Neural cell (in vitro differentiated cells): ENCODE data around the gene SCP2. TPM values are rescaled to one million over a fixed set of nuclear protein-coding genes. Genes with fewer than 3 reads are reported as not detected.

Source experiments
- H2AFZ ChIP-seq: fragments of 200-600, 300-800 bp; sonication (generic), shearing (Covaris generic); 2 replicates; pipeline ENCODE4 v1.6.0; 2014; ENCODE audit warnings: low read depth, mild to moderate bottlenecking, antibody characterized with exemption, low read length, moderate library complexity
- H3F3A ChIP-seq: fragments of 200-600 bp; shearing (Covaris generic); 2 replicates; pipeline ENCODE4 v1.6.1; 2016; ENCODE audit warnings: mild to moderate bottlenecking, moderate library complexity, mixed read lengths, antibody characterized with exemption, low read length; ENCODE audit not compliant: insufficient read depth, poor library complexity, severe bottlenecking
- H3K27ac ChIP-seq: fragments of 200-600, 300-800 bp; sonication (generic), shearing (Covaris generic); 2 replicates; pipeline ENCODE4 v1.5.1; 2014; ENCODE audit warnings: mild to moderate bottlenecking, low read length, moderate library complexity
- H3K27me3 ChIP-seq: fragments of 300-800, 200-600 bp; sonication (generic), shearing (Covaris generic); 2 replicates; pipeline ENCODE4 v1.6.0; 2014; ENCODE audit warnings: mild to moderate bottlenecking, low read depth, low read length, moderate library complexity; ENCODE audit not compliant: insufficient read depth
- H3K36me3 ChIP-seq: fragments of 300-800, 200-600 bp; sonication (generic), shearing (Covaris generic); 2 replicates; pipeline ENCODE4 v1.5.1; 2014; ENCODE audit warnings: mild to moderate bottlenecking, antibody characterized with exemption, low read length, moderate library complexity; ENCODE audit not compliant: insufficient read depth
- H3K4me2 ChIP-seq: fragments of 300-800, 200-600 bp; sonication (generic), shearing (Covaris generic); 2 replicates; pipeline ENCODE4 v1.6.0; 2014; ENCODE audit warnings: mild to moderate bottlenecking, low read length
- H3K4me3 ChIP-seq: fragments of 300-800, 200-600 bp; sonication (generic), shearing (Covaris generic); 2 replicates; pipeline ENCODE4 v1.5.1; 2014; ENCODE audit warnings: mild to moderate bottlenecking, low read length, moderate library complexity
- H3K79me2 ChIP-seq: fragments of 200-600 bp; shearing (Covaris generic); replicated peaks from 2 replicates; pipeline ENCODE4 v1.6.0; 2014; ENCODE audit warnings: mild to moderate bottlenecking, low read length, moderate library complexity; ENCODE audit not compliant: insufficient read depth
- H3K9ac ChIP-seq: fragments of 300-800, 200-600 bp; sonication (generic), shearing (Covaris generic); 2 replicates; pipeline ENCODE4 v1.6.1; 2016; ENCODE audit warnings: mild to moderate bottlenecking, low read length, mixed read lengths
- H3K9me2 ChIP-seq: fragments of 200-600 bp; shearing (Covaris generic); 2 replicates; pipeline ENCODE4 v1.6.1; 2016; ENCODE audit warnings: mild to moderate bottlenecking, low read length, mixed read lengths; ENCODE audit not compliant: insufficient read depth
- H3K9me3 ChIP-seq: fragments of 200-600, 300-800 bp; sonication (generic), shearing (Covaris generic); 2 replicates; pipeline ENCODE4 v1.6.1; 2016; ENCODE audit warnings: mild to moderate bottlenecking, mixed run types, low read length, moderate library complexity, mixed read lengths
- H4K20me1 ChIP-seq: fragments of 200-600 bp; shearing (Covaris generic); 2 replicates; pipeline ENCODE4 v1.6.1; 2016; ENCODE audit warnings: mild to moderate bottlenecking, mixed run types; ENCODE audit not compliant: insufficient read depth
- EP300 ChIP-seq: fragments of 450-650 bp; conservative IDR thresholded peaks from 2 replicates; pipeline ENCODE4 v1.6.1; 2014; ENCODE audit warnings: antibody characterized with exemption, mild to moderate bottlenecking, moderate library complexity; ENCODE audit not compliant: poor library complexity, severe bottlenecking
- EZH2 ChIP-seq: fragments of 200-600, 300-800 bp; shearing (Covaris generic), sonication (generic); IDR thresholded peaks from 2 replicates; pipeline ENCODE4 v1.6.1; 2014; ENCODE audit warnings: antibody characterized with exemption, low read length, borderline replicate concordance, mild to moderate bottlenecking; ENCODE audit not compliant: insufficient read depth, poor library complexity, severe bottlenecking
- MXI1 ChIP-seq: fragments of 450-650 bp; conservative IDR thresholded peaks from 2 replicates; pipeline ENCODE4 v1.6.1; 2014; ENCODE audit warnings: antibody characterized with exemption, mild to moderate bottlenecking; ENCODE audit not compliant: poor library complexity, severe bottlenecking
- POLR2AphosphoS5 ChIP-seq: IDR thresholded peaks from 2 replicates; pipeline ENCODE4 v1.6.1; 2012
- RAD21 ChIP-seq: fragments of 450-650 bp; conservative IDR thresholded peaks from 2 replicates; pipeline ENCODE4 v1.6.1; 2014; ENCODE audit warnings: antibody characterized with exemption, mild to moderate bottlenecking, moderate library complexity
- SMC3 ChIP-seq: fragments of 450-650 bp; conservative IDR thresholded peaks from 2 replicates; pipeline ENCODE4 v1.6.1; 2014; ENCODE audit warnings: antibody characterized with exemption, mild to moderate bottlenecking, moderate library complexity; ENCODE audit not compliant: poor library complexity
- TAF1 ChIP-seq: IDR thresholded peaks from 2 replicates; pipeline ENCODE4 v1.6.1; 2012; ENCODE audit warnings: low read depth
- polyA plus RNA-seq: library from polyadenylated mRNA; depleted of rRNA; stranded (reverse); fragments of >200 nt; gene quantifications from 2 replicates; pipeline ENCODE4 v1.2.3, GENCODE V29; 2014
- TF ChIP-seq, protein P1 (sequence below): fragments of 450-650 bp; IDR thresholded peaks from 2 replicates; pipeline ENCODE4 v1.5.1; 2014; ENCODE audit warnings: antibody characterized with exemption, mild to moderate bottlenecking, moderate library complexity; ENCODE audit not compliant: poor library complexity, severe bottlenecking
- TF ChIP-seq, protein P2 (sequence below): IDR thresholded peaks from 2 replicates; pipeline ENCODE4 v1.6.1; 2012; ENCODE audit warnings: borderline replicate concordance

Gene SCP2
- polyA plus RNA-seq, 1 donor from 2014 or later = 182 TPM

DNA sequence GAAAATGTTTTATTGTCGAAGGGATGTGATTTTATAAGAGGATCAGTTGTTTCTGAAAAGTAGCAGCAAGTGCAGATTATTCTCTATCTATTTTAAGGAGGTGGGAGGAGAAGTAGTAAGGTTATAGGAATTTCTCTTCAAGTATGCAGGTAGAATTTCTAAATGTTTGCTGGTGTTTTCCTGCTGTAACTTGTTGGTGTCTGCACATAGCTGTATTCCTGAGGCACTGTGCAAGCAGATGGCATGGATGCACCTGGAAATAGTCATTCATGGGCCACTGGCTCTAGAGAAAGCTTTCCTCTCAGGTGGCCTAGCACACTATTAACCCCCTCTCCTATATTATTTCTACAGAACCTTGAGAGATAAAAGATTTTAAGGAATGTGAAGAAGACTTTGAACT, 104.7 kb downstream of the SCP2 start:
- Histone ChIP-seq H3K27me3 (no peaks in the 10 kb centered on the region), H3K36me3 (peaks cover 4% of the 10 kb centered on the region), H3K4me2 (no peak overlapping the region), H3K4me3 (no peak overlapping the region), H3F3A (no peaks in the 10 kb centered on the region), H3K9ac (no peak overlapping the region), H3K79me2 (no peaks in the 10 kb centered on the region), H4K20me1 (no peaks in the 10 kb centered on the region), H2AFZ (no peak overlapping the region), H3K9me3 (no peaks in the 10 kb centered on the region), H3K9me2 (no peaks in the 10 kb centered on the region), H3K27ac (no peak overlapping the region)
- no peak for TF ChIP-seq SMC3
- TF ChIP-seq MXI1 = no peak
- TF ChIP-seq, protein P1, sequence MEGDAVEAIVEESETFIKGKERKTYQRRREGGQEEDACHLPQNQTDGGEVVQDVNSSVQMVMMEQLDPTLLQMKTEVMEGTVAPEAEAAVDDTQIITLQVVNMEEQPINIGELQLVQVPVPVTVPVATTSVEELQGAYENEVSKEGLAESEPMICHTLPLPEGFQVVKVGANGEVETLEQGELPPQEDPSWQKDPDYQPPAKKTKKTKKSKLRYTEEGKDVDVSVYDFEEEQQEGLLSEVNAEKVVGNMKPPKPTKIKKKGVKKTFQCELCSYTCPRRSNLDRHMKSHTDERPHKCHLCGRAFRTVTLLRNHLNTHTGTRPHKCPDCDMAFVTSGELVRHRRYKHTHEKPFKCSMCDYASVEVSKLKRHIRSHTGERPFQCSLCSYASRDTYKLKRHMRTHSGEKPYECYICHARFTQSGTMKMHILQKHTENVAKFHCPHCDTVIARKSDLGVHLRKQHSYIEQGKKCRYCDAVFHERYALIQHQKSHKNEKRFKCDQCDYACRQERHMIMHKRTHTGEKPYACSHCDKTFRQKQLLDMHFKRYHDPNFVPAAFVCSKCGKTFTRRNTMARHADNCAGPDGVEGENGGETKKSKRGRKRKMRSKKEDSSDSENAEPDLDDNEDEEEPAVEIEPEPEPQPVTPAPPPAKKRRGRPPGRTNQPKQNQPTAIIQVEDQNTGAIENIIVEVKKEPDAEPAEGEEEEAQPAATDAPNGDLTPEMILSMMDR = no peak
- TF ChIP-seq, protein P2, sequence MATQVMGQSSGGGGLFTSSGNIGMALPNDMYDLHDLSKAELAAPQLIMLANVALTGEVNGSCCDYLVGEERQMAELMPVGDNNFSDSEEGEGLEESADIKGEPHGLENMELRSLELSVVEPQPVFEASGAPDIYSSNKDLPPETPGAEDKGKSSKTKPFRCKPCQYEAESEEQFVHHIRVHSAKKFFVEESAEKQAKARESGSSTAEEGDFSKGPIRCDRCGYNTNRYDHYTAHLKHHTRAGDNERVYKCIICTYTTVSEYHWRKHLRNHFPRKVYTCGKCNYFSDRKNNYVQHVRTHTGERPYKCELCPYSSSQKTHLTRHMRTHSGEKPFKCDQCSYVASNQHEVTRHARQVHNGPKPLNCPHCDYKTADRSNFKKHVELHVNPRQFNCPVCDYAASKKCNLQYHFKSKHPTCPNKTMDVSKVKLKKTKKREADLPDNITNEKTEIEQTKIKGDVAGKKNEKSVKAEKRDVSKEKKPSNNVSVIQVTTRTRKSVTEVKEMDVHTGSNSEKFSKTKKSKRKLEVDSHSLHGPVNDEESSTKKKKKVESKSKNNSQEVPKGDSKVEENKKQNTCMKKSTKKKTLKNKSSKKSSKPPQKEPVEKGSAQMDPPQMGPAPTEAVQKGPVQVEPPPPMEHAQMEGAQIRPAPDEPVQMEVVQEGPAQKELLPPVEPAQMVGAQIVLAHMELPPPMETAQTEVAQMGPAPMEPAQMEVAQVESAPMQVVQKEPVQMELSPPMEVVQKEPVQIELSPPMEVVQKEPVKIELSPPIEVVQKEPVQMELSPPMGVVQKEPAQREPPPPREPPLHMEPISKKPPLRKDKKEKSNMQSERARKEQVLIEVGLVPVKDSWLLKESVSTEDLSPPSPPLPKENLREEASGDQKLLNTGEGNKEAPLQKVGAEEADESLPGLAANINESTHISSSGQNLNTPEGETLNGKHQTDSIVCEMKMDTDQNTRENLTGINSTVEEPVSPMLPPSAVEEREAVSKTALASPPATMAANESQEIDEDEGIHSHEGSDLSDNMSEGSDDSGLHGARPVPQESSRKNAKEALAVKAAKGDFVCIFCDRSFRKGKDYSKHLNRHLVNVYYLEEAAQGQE = no peak
- no peak for TF ChIP-seq RAD21
- TF ChIP-seq TAF1 = no peak
- TF ChIP-seq POLR2AphosphoS5 = no peak
- TF ChIP-seq EP300 = no peak
- TF ChIP-seq EZH2 = no peak

DNA sequence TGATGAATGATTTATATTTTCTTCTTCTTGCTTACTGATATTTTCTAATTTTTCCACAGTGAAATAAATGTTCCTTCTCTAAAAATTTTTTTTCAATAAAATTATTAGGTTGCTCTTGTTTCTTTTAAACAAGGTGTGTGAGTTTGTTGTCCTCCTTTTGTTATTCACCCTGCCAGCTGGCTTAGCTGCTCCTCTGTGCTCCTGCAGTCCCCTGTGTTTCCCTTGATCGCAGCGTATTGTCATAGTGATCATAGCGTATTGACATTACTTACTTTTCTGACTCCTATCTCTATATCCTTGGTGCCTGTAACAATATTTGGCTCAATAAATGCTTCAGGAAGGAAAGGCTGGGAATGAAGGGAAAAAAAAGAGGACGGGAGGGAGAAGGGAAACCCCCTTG, 110.1 kb downstream of the SCP2 start:
- Histone ChIP-seq H3K4me2 (no peak overlapping the region), H4K20me1 (no peaks in the 10 kb centered on the region), H3K27ac (no peak overlapping the region), H2AFZ (no peak overlapping the region), H3F3A (no peaks in the 10 kb centered on the region), H3K9me3 (no peaks in the 10 kb centered on the region), H3K4me3 (no peak overlapping the region), H3K36me3 (no peaks in the 10 kb centered on the region), H3K79me2 (no peaks in the 10 kb centered on the region), H3K27me3 (no peaks in the 10 kb centered on the region), H3K9ac (no peak overlapping the region), H3K9me2 (no peaks in the 10 kb centered on the region)
- TF ChIP-seq MXI1 (no peak), RAD21 (no peak), TAF1 (no peak), POLR2AphosphoS5 (no peak), EP300 (no peak), SMC3 (no peak), EZH2 (no peak)
- TF ChIP-seq, protein P1 = no peak
- TF ChIP-seq, protein P2 = no peak
